HG02840 (cell line): ENCODE measurements around the gene MTTP.

ENCODE experiments used
- ATAC-seq: cut with Tn5 transposase; IDR thresholded peaks from one replicate; pipeline ENCODE4 v1.9.1; 2021; ENCODE audit warnings: mild to moderate bottlenecking, moderate library complexity, moderate number of reproducible peaks; ENCODE audit not compliant: unreplicated experiment, low FRiP score

MTTP gene

GRCh38 chr4:99664716-99665115 is 90.1 kb downstream of the MTTP start:
- no peak for ATAC-seq

GRCh38 chr4:99665983-99666382 is 91.4 kb downstream of the MTTP start:
- no peak for ATAC-seq

- ATAC-seq = no peak
Observed at GRCh38 chr4:99668472-99668871, 93.8 kb downstream of the MTTP start.

- ATAC-seq = no peak
Observed at GRCh38 chr4:99669084-99669483, 94.5 kb downstream of the MTTP start.

- ATAC-seq = no peak
Observed at GRCh38 chr4:99670409-99671073, 95.9 kb downstream of the MTTP start.
